GM13977 (cell line): ENCODE results near the gene FSTL4.

ENCODE experiments used
- DNase-seq: peaks from one replicate; pipeline ENCODE4 v3.0.0; 2012; ENCODE audit warnings: low spot score
- in situ Hi-C: fragments of 300-500 bp; cut with MboI; formaldehyde crosslinking; loops from one replicate; pipeline ENCODE4 v1.12.0; 2022; ENCODE audit warnings: low sequenced_read_pairs, low pct_unique_long_range_greater_than_20kb, mixed read lengths, inconsistent platforms; ENCODE audit not compliant: unreplicated experiment
- TF ChIP-seq, protein P1 (sequence below): IDR thresholded peaks from 2 replicates; pipeline ENCODE4 v1.5.1; 2012; ENCODE audit warnings: mild to moderate bottlenecking, control low read depth; ENCODE audit not compliant: insufficient read depth; ENCODE audit errors: extremely low read depth, missing control alignments

Gene FSTL4

GRCh38 chr5:133638436-133638835 lies 26.1 kb upstream of the FSTL4 start:
- TF ChIP-seq, protein P1, sequence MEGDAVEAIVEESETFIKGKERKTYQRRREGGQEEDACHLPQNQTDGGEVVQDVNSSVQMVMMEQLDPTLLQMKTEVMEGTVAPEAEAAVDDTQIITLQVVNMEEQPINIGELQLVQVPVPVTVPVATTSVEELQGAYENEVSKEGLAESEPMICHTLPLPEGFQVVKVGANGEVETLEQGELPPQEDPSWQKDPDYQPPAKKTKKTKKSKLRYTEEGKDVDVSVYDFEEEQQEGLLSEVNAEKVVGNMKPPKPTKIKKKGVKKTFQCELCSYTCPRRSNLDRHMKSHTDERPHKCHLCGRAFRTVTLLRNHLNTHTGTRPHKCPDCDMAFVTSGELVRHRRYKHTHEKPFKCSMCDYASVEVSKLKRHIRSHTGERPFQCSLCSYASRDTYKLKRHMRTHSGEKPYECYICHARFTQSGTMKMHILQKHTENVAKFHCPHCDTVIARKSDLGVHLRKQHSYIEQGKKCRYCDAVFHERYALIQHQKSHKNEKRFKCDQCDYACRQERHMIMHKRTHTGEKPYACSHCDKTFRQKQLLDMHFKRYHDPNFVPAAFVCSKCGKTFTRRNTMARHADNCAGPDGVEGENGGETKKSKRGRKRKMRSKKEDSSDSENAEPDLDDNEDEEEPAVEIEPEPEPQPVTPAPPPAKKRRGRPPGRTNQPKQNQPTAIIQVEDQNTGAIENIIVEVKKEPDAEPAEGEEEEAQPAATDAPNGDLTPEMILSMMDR: no peak
- in situ Hi-C loops: no loop called here
- no peak for DNase-seq

DNA sequence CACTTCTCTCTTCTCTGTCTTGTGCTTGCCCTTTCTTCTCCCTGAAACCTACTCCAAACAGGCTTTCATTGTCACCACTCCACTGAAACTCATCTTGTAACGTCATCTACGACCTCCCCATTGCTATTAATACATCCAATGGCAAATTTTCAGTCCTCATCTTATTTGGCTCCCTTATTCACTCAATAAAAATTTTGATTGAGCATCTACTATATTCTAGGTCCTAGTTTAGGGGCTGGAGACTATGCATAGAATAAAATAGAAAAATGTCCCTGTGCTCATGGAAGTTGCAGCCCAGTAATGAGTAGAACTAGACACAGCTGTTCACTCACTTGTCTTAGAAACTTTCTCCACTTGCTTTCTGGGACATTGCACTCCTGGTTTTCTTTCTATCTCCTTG lies 24.9 kb upstream of the FSTL4 start:
- DNase-seq: no peak
- in situ Hi-C loops: no loop called here
- TF ChIP-seq, protein P1: no peak

GRCh38 chr5:133635051-133635450 lies 22.7 kb upstream of the FSTL4 start:
- in situ Hi-C loops: no loop called here
- no peak for DNase-seq
- TF ChIP-seq, protein P1: no peak

DNA sequence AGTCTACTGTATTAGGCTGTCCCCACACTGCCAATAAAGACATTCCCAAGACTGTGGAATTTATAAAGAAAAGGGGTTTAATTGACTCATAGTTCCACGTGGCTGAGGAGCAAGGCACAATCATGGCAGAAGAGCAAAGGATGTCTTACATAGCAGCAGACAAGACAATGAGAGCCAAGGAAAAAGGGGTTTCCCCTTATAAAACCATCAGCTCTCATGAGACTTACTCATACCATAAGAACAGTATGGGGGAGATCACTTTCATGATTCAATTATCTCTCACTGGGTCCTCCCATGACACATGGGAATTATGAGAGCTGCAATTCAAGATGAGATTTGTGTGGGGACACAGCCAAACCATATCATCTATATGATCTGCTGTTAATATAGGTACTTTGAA lies 14.8 kb upstream of the FSTL4 start:
- no peak for DNase-seq
- in situ Hi-C loops: no loop called here
- TF ChIP-seq, protein P1: no peak

GRCh38 chr5:133624316-133624715 lies 12.0 kb upstream of the FSTL4 start:
- DNase-seq: no peak
- in situ Hi-C loops: no loop called here
- TF ChIP-seq, protein P1: no peak

GRCh38 chr5:133618141-133618540 lies 5.8 kb upstream of the FSTL4 start:
- TF ChIP-seq, protein P1: no peak
- in situ Hi-C loops: no loop called here
- DNase-seq: no peak

- in situ Hi-C loops: no loop called here
- TF ChIP-seq, protein P1: no peak
- DNase-seq: no peak
Measured at GRCh38 chr5:133613743-133614142, 1.4 kb upstream of the FSTL4 start.
